RWPE2 (cell line): Measurements from ENCODE around the gene ZNF853.

Source experiments
- ATAC-seq: fragments of 200-7000 bp; cut with Tn5 transposase; 3 replicates; pipeline ENCODE4 v1.9.1; 2021; ENCODE audit warnings: low read depth
- DNase-seq: peaks from one replicate; pipeline ENCODE4 v3.0.0-alpha.2; 2020; ENCODE audit warnings: low spot score
- H3K27ac ChIP-seq: fragments of 450-650 bp; 2 replicates; pipeline ENCODE4 v1.5.1; 2017; ENCODE audit warnings: mild to moderate bottlenecking; ENCODE audit not compliant: poor library complexity, severe bottlenecking
- H3K27me3 ChIP-seq: fragments of 250-450 bp; sonication (Bioruptor Pico); 2 replicates; pipeline ENCODE4 v1.5.1; 2021; ENCODE audit warnings: mild to moderate bottlenecking, moderate library complexity; ENCODE audit not compliant: insufficient read depth, poor library complexity, severe bottlenecking
- H3K36me3 ChIP-seq: fragments of 250-450 bp; sonication (Bioruptor Pico); 2 replicates; pipeline ENCODE4 v1.5.1; 2020; ENCODE audit warnings: low read depth, mild to moderate bottlenecking, moderate library complexity
- H3K4me1 ChIP-seq: fragments of 250-450 bp; sonication (Bioruptor Pico); 2 replicates; pipeline ENCODE4 v1.5.1; 2021; ENCODE audit warnings: mild to moderate bottlenecking, moderate library complexity; ENCODE audit not compliant: insufficient read depth, poor library complexity, severe bottlenecking
- H3K4me3 ChIP-seq: fragments of 250-450 bp; sonication (Bioruptor Pico); 2 replicates; pipeline ENCODE4 v1.5.1; 2021; ENCODE audit warnings: mild to moderate bottlenecking, moderate library complexity; ENCODE audit not compliant: severe bottlenecking
- H3K9me3 ChIP-seq: fragments of 250-450 bp; sonication (Bioruptor Pico); 2 replicates; pipeline ENCODE4 v1.5.1; 2021; ENCODE audit warnings: mild to moderate bottlenecking, moderate library complexity; ENCODE audit not compliant: severe bottlenecking
- CTCF ChIP-seq: fragments of 450-650 bp; IDR thresholded peaks from one replicate; pipeline ENCODE4 v1.5.1; 2017; ENCODE audit warnings: mild to moderate bottlenecking, moderate library complexity; ENCODE audit not compliant: poor library complexity, severe bottlenecking

ZNF853 gene

DNA sequence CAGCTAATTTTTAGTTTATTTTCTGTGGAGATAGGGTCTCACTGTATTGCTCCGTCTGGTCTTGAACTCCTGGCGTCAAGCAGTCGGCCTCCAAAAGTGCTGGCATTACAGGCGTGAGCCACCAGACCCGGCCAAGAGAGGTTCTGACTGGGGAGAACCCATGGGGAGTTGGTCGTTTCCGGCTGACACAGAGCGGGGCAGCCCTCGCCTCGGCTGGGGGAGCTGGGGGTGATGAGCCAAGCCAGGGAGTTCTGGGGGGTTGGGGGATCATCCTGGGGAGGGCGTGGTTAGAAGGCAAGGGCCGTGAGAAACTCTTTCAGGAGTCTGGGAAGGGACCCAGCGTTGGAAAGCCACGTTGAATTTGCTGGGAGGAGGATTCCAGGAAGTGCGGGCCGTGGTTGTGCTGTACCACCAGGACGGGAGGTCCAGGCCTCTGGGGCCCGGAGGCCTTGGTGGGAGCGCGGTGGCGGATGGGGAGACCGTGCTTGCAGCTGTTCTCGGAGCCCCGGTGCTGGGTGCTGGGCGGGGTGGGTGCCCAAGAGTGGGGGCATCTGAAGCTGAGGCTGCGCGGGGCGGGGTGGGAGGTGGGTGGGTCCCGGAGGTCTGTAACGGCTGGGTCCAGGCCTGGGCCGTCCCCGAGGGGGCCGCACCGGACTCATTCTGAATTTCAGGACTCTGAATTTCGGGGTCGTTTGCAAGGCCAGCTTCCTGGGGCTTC lies 8.4 kb upstream of the ZNF853 start:
- Histone ChIP-seq H3K36me3 (peaks cover 21% of the 10 kb centered on the region), H3K4me3 (no peak overlapping the region), H3K4me1 (no peaks in the 10 kb centered on the region), H3K9me3 (no peaks in the 10 kb centered on the region), H3K27ac (no peak overlapping the region), H3K27me3 (no peaks in the 10 kb centered on the region)
- no peak for TF ChIP-seq CTCF
- DNase-seq = no peak
- ATAC-seq = no peak

- Histone ChIP-seq H3K4me1 (no peaks in the 10 kb centered on the region), H3K27ac (no peak overlapping the region), H3K27me3 (no peaks in the 10 kb centered on the region), H3K36me3 (peaks cover 15% of the 10 kb centered on the region), H3K4me3 (no peak overlapping the region), H3K9me3 (no peaks in the 10 kb centered on the region)
- no peak for TF ChIP-seq CTCF
- ATAC-seq (no peak), DNase-seq (no peak)
These were observed 7.8 kb upstream of the ZNF853 start for GRCh38 chr7:6607651-6608051.

DNA sequence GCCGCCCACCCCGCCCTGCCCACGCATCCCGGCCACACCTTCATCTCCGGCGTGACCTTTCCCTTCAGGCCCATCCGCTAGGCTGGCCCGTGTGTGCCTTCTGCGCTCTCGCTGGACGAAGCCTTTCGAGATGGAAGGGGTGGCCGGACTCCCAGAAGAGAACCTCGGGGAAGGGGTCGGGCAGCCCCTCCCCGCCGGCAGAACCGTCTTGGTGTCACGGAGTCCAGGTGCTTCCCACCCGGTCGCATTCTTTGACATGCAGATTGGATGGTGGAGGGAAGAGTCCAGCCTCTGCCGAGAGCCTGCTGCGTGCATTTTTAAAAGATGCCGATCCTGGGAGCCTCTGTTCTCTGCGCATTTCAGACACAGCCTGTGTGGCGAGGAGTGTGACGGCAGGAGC lies 7.3 kb upstream of the ZNF853 start:
- Histone ChIP-seq H3K9me3 (no peaks in the 10 kb centered on the region), H3K36me3 (peaks cover 11% of the 10 kb centered on the region), H3K27ac (no peak overlapping the region), H3K4me1 (no peaks in the 10 kb centered on the region), H3K4me3 (no peak overlapping the region), H3K27me3 (no peaks in the 10 kb centered on the region)
- DNase-seq (no peak), ATAC-seq (no peak)
- TF ChIP-seq CTCF = no peak

GRCh38 chr7:6608794-6609193 lies 6.6 kb upstream of the ZNF853 start:
- H3K4me3 ChIP-seq = no peak overlapping the region
- no peaks in the 10 kb centered on the region for H3K4me1 ChIP-seq
- H3K9me3 ChIP-seq = no peaks in the 10 kb centered on the region
- ATAC-seq = no peak
- DNase-seq = no peak
- no peak for TF ChIP-seq CTCF
- no peak overlapping the region for H3K27ac ChIP-seq
- H3K27me3 ChIP-seq = no peaks in the 10 kb centered on the region
- H3K36me3 ChIP-seq = peaks cover 5% of the 10 kb centered on the region; the same call in 1 of the 2 replicates

DNA sequence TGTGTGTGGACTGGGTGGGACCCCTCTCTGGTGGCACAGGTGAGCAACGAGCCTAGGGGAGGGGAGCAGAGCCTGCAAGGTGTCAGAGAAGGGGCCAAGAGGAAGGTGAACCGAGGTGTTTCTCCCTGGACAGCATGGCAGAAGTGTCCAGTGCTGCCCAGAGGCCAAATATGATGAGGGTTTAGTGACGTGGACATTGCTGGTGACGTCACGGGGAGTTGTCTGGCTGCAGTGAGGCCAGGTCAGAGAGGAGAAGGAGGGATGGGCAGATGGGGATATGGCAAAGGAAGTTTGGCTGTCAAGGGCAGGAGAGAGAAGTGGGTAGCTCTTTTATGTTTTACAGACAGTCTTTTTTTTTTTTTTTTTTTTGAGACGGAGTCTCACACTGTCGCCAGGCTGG lies 2.6 kb upstream of the ZNF853 start:
- no peaks in the 10 kb centered on the region for H3K9me3 ChIP-seq
- ATAC-seq (no peak), DNase-seq (no peak)
- H3K27me3 ChIP-seq = peaks cover 6% of the 10 kb centered on the region
- H3K4me3 ChIP-seq = no peak overlapping the region
- H3K27ac ChIP-seq = no peak overlapping the region
- no peaks in the 10 kb centered on the region for H3K4me1 ChIP-seq
- peaks cover 4% of the 10 kb centered on the region; the same call in 1 of the 2 replicates for H3K36me3 ChIP-seq
- TF ChIP-seq CTCF = no peak
